SK-N-SH (cell line): ENCODE measurements around the gene LNX2. TPM values are rescaled to one million over a fixed set of nuclear protein-coding genes. Genes with fewer than 3 reads are reported as not detected.

ENCODE experiments used
- CTCF ChIA-PET: fragments of 300-600, 350-600 bp; formaldehyde crosslinking; extraction: SDS; loops from one replicate; lab custom pipeline; 2021; lab: Yijun Ruan, JAX
- POLR2A ChIA-PET: fragments of 350-600 bp; sonication (Branson Sonifier 250); formaldehyde crosslinking; extraction: SDS; loops from one replicate; lab custom pipeline; 2020; ENCODE audit warnings: antibody characterized with exemption, inconsistent platforms; lab: Yijun Ruan, JAX
- DNase-seq: peaks from one replicate; pipeline ENCODE4 v3.0.0; 2012
- H2AFZ ChIP-seq: fragments of 200-600 bp; sonication (generic); 2 replicates; pipeline ENCODE4 v1.8.1; 2016; ENCODE audit warnings: antibody characterized with exemption, mild to moderate bottlenecking, low read depth
- H3F3A ChIP-seq: fragments of 200-600 bp; sonication (generic); replicated peaks from 2 replicates; pipeline ENCODE3; 2016; ENCODE audit warnings: antibody characterized with exemption, mild to moderate bottlenecking; ENCODE audit not compliant: insufficient read depth
- H3K27ac ChIP-seq, 2 experiments: fragments of 200-500 bp in 1 of 2; fragments of 200-600 bp in 1 of 2; sonication (Bioruptor generic) in 1 of 2; sonication (generic), shearing (Covaris generic) in 1 of 2; 2 replicates each; pipeline versions ENCODE4 v1.5.1 to v1.6.1; 2014 to 2016; ENCODE audit warnings: low read depth in 2 of 2, inconsistent platforms in 1 of 2, low read length in 1 of 2, mild to moderate bottlenecking in 1 of 2, mixed read lengths in 1 of 2
- H3K27me3 ChIP-seq: fragments of 200-600 bp; sonication (generic), shearing (Covaris generic); 2 replicates; pipeline ENCODE4 v1.6.1; 2016; ENCODE audit warnings: mixed run types; ENCODE audit not compliant: insufficient read depth
- H3K36me3 ChIP-seq, 2 experiments: fragments of 200-500 bp in 1 of 2; fragments of 200-600 bp in 1 of 2; sonication (Bioruptor generic) in 1 of 2; sonication (generic) in 1 of 2; replicated peaks in 1 of 2; 2 replicates each; pipeline versions ENCODE3 to v1.5.1; 2014 to 2016; ENCODE audit warnings: low read length in 1 of 2, mild to moderate bottlenecking in 1 of 2; ENCODE audit not compliant: insufficient read depth in 2 of 2, control insufficient read depth in 1 of 2
- H3K4me1 ChIP-seq, 2 experiments: fragments of 200-500 bp in 1 of 2; fragments of 200-600 bp in 1 of 2; sonication (Bioruptor generic) in 1 of 2; sonication (generic), shearing (Covaris generic) in 1 of 2; 2 replicates each; pipeline versions ENCODE4 v1.5.1 to v1.6.1; 2014 to 2016; ENCODE audit warnings: low read depth in 1 of 2, low read length in 1 of 2, mixed run types in 1 of 2; ENCODE audit not compliant: insufficient read depth in 2 of 2, control insufficient read depth in 1 of 2
- H3K4me2 ChIP-seq: fragments of 200-600 bp; sonication (generic), shearing (Covaris generic); 2 replicates; pipeline ENCODE4 v1.6.1; 2017; ENCODE audit warnings: mixed run types
- H3K4me3 ChIP-seq, 2 experiments: fragments of 200-500 bp in 1 of 2; fragments of 200-600 bp in 1 of 2; sonication (Bioruptor generic) in 1 of 2; sonication (generic), shearing (Covaris generic) in 1 of 2; 2 replicates each; pipeline versions ENCODE4 v1.5.1 to v1.8.1; 2014 to 2016; ENCODE audit warnings: low read depth in 2 of 2, inconsistent platforms in 1 of 2, low read length in 1 of 2, mild to moderate bottlenecking in 1 of 2, mixed read lengths in 1 of 2, moderate library complexity in 1 of 2
- H3K79me2 ChIP-seq: fragments of 200-600 bp; sonication (generic); 2 replicates; pipeline ENCODE4 v1.8.1; 2017; ENCODE audit warnings: mild to moderate bottlenecking; ENCODE audit not compliant: insufficient read depth
- H3K9ac ChIP-seq: fragments of 200-600 bp; sonication (generic); 2 replicates; pipeline ENCODE4 v1.6.1; 2017; ENCODE audit warnings: mixed run types
- H3K9me2 ChIP-seq: fragments of 200-600 bp; sonication (generic); 2 replicates; pipeline ENCODE4 v1.6.1; 2017; ENCODE audit warnings: mixed run types
- H3K9me3 ChIP-seq: fragments of 200-600 bp; sonication (generic); 2 replicates; pipeline ENCODE4 v1.6.1; 2017; ENCODE audit warnings: mixed run types, mild to moderate bottlenecking, moderate library complexity
- H4K20me1 ChIP-seq: fragments of 200-600 bp; sonication (generic); 2 replicates; pipeline ENCODE4 v1.6.1; 2017; ENCODE audit warnings: mild to moderate bottlenecking, mixed run types; ENCODE audit not compliant: insufficient read depth
- ELF1 ChIP-seq: IDR thresholded peaks from 2 replicates; pipeline ENCODE4 v1.4.0; 2012
- EZH2phosphoT487 ChIP-seq: fragments of 200-600 bp; sonication (generic); IDR thresholded peaks from 2 replicates; pipeline ENCODE4 v1.6.1; 2017; ENCODE audit warnings: low read depth, mixed run types, mild to moderate bottlenecking, antibody characterized with exemption, moderate library complexity, borderline replicate concordance
- FOXM1 ChIP-seq: IDR thresholded peaks from 2 replicates; pipeline ENCODE4 v1.4.0; 2012; ENCODE audit warnings: low read depth, mild to moderate bottlenecking
- GABPA ChIP-seq: IDR thresholded peaks from 2 replicates; pipeline ENCODE4 v1.4.0; 2012; ENCODE audit warnings: low read depth, mild to moderate bottlenecking
- MEF2A ChIP-seq: IDR thresholded peaks from 2 replicates; pipeline ENCODE4 v1.4.0; 2012; ENCODE audit warnings: low read depth, borderline replicate concordance
- MXI1 ChIP-seq: IDR thresholded peaks from 2 replicates; pipeline ENCODE4 v1.6.1; 2012; ENCODE audit warnings: mild to moderate bottlenecking, low read depth, low read length, improper control_type of control experiment
- NRF1 ChIP-seq: IDR thresholded peaks from 2 replicates; pipeline ENCODE4 v1.6.1; 2012; ENCODE audit warnings: low read depth, mild to moderate bottlenecking, low read length
- RFX5 ChIP-seq: IDR thresholded peaks from 2 replicates; pipeline ENCODE4 v1.6.1; 2012; ENCODE audit warnings: mild to moderate bottlenecking, improper control_type of control experiment, low read length
- SMC3 ChIP-seq: IDR thresholded peaks from 2 replicates; pipeline ENCODE4 v1.6.1; 2012; ENCODE audit warnings: low read depth, low read length, improper control_type of control experiment
- TAF1 ChIP-seq: IDR thresholded peaks from 2 replicates; pipeline ENCODE4 v1.6.1; 2012; ENCODE audit warnings: low read depth, mild to moderate bottlenecking, low read length, moderate library complexity, borderline replicate concordance
- TCF12 ChIP-seq: IDR thresholded peaks from 2 replicates; pipeline ENCODE4 v1.4.0; 2012
- WGBS: methylation state at CpG from one replicate; pipeline ENCODE4 v1.1.6; 2017; ENCODE audit warnings: low lambda C conversion rate; 5-methylcytosine and 5-hydroxymethylcytosine counted together
- polyA plus RNA-seq, 3 experiments: library from polyadenylated mRNA; depleted of rRNA; stranded (reverse); fragments of >200 nt; gene quantifications; 2 replicates each; pipeline ENCODE4 v1.2.3, GENCODE V29; 2012
- TF ChIP-seq, protein P1 (sequence below): IDR thresholded peaks from 2 replicates; pipeline ENCODE4 v1.6.1; 2012; ENCODE audit warnings: mild to moderate bottlenecking, low read depth, low read length, moderate library complexity
- TF ChIP-seq, protein P2 (sequence below): IDR thresholded peaks from 2 replicates; pipeline ENCODE4 v1.4.0; 2012; ENCODE audit warnings: low read depth, borderline replicate concordance
- TF ChIP-seq, protein P3 (sequence below): fragments of 150-350 bp; IDR thresholded peaks from 2 replicates; pipeline ENCODE4 v1.6.1; 2017; ENCODE audit warnings: antibody characterized with exemption, low read length, low read depth, borderline replicate concordance

Gene LNX2
- polyA plus RNA-seq, 1 of the 3 experiments (the other 2 are of a cell fraction) = 3.7 TPM

DNA sequence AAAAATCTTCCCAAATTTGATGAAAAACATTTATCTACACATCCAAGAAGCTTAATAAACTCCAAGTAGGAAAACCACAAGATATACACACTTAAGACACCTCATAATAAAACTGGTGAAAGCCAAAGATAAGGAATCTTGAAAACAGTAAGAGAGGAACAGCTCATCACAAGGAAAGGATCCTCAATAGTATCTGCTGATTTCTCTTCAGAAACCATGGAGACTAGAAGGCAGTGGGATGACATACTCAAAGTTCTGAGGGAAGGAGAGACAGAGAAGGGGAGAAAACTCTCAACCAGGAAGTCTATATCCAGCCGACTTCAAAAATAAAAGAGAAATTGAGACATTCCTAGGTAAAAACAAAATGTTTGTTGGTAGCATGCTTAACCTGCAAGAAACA is 45.7 kb downstream of the LNX2 start (continued):
- TF ChIP-seq, protein P1, sequence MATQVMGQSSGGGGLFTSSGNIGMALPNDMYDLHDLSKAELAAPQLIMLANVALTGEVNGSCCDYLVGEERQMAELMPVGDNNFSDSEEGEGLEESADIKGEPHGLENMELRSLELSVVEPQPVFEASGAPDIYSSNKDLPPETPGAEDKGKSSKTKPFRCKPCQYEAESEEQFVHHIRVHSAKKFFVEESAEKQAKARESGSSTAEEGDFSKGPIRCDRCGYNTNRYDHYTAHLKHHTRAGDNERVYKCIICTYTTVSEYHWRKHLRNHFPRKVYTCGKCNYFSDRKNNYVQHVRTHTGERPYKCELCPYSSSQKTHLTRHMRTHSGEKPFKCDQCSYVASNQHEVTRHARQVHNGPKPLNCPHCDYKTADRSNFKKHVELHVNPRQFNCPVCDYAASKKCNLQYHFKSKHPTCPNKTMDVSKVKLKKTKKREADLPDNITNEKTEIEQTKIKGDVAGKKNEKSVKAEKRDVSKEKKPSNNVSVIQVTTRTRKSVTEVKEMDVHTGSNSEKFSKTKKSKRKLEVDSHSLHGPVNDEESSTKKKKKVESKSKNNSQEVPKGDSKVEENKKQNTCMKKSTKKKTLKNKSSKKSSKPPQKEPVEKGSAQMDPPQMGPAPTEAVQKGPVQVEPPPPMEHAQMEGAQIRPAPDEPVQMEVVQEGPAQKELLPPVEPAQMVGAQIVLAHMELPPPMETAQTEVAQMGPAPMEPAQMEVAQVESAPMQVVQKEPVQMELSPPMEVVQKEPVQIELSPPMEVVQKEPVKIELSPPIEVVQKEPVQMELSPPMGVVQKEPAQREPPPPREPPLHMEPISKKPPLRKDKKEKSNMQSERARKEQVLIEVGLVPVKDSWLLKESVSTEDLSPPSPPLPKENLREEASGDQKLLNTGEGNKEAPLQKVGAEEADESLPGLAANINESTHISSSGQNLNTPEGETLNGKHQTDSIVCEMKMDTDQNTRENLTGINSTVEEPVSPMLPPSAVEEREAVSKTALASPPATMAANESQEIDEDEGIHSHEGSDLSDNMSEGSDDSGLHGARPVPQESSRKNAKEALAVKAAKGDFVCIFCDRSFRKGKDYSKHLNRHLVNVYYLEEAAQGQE = no peak
- TF ChIP-seq MEF2A (no peak), TCF12 (no peak), GABPA (no peak), ELF1 (no peak), SMC3 (no peak)

- no peaks in the 10 kb centered on the region for H3K9me3 ChIP-seq
- H3K27ac ChIP-seq = no peak overlapping the region
- H3K79me2 ChIP-seq = no peaks in the 10 kb centered on the region
- no peaks in the 10 kb centered on the region for H3K9me2 ChIP-seq
- H3K4me2 ChIP-seq = no peak overlapping the region
- POLR2A ChIA-PET = interaction anchor here (0.8 kb wide), 1 partner anchor 49 kb away, joined by 3 read pairs; no protein-coding TSS in a partner anchor
- no peaks in the 10 kb centered on the region for H3F3A ChIP-seq
- H2AFZ ChIP-seq = no peak overlapping the region
- no peak overlapping the region for H3K4me3 ChIP-seq
- H3K4me1 ChIP-seq = peaks cover 2 to 4% of the 10 kb centered on the region in 2 experiments; a peak in 3 of 4 replicates
- H3K27me3 ChIP-seq = no peaks in the 10 kb centered on the region
- DNase-seq = no peak
- peaks cover 3 to 6% of the 10 kb centered on the region in 2 experiments for H3K36me3 ChIP-seq
- no peak overlapping the region for H3K9ac ChIP-seq
- WGBS = 86% methylated on average over 2 of the region's 2 CpGs
- TF ChIP-seq NRF1 (no peak), FOXM1 (no peak), EZH2phosphoT487 (no peak), MXI1 (no peak), RFX5 (no peak), TAF1 (no peak), ELF1 (no peak)
- TF ChIP-seq, protein P2, sequence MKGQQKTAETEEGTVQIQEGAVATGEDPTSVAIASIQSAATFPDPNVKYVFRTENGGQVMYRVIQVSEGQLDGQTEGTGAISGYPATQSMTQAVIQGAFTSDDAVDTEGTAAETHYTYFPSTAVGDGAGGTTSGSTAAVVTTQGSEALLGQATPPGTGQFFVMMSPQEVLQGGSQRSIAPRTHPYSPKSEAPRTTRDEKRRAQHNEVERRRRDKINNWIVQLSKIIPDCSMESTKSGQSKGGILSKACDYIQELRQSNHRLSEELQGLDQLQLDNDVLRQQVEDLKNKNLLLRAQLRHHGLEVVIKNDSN = no peak
- TF ChIP-seq, protein P3, sequence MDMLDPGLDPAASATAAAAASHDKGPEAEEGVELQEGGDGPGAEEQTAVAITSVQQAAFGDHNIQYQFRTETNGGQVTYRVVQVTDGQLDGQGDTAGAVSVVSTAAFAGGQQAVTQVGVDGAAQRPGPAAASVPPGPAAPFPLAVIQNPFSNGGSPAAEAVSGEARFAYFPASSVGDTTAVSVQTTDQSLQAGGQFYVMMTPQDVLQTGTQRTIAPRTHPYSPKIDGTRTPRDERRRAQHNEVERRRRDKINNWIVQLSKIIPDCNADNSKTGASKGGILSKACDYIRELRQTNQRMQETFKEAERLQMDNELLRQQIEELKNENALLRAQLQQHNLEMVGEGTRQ = no peak
- TF ChIP-seq, all 33 proteins: peak for 0
- H4K20me1 ChIP-seq = no peaks in the 10 kb centered on the region
- CTCF ChIA-PET = interaction anchor here (1.0 kb wide), 2 partner anchors 40 to 57 kb away, joined by 4 to 6 read pairs; no protein-coding TSS in a partner anchor
Observed at GRCh38 chr13:27573265-27573664, 47.1 kb downstream of the LNX2 start.
